Spleen (tissue), 11 donors: ENCODE data around the gene PRDM16. TPM values are rescaled to one million over a fixed set of nuclear protein-coding genes. Genes with fewer than 3 reads are reported as not detected.

ENCODE experiments used
- DNase-seq: peaks from one replicate; pipeline ENCODE4 v3.0.0-alpha.2; 2020
- H3K27ac ChIP-seq, 8 donors: fragments of 200-600 bp; sonication (generic) in 7 of 8; 1 replicate in 4 of 8; 2 replicates in 4 of 8; pipeline versions ENCODE4 v1.5.0 to v1.8.0; 2016 to 2021; ENCODE audit warnings: inconsistent platforms in 4 of 8, mild to moderate bottlenecking in 4 of 8, moderate library complexity in 1 of 8
- H3K27me3 ChIP-seq, 7 donors: fragments of 200-600 bp; sonication (generic) in 6 of 7; replicated peaks in 1 of 7; 1 replicate in 4 of 7; 2 replicates in 3 of 7; pipeline versions ENCODE4 v1.5.0 to v1.8.0; 2016 to 2021; ENCODE audit warnings: inconsistent platforms in 3 of 7, mild to moderate bottlenecking in 1 of 7
- H3K36me3 ChIP-seq, 6 donors: fragments of 200-600 bp; sonication (generic) in 5 of 6; 1 replicate in 4 of 6; 2 replicates in 2 of 6; pipeline versions ENCODE4 v1.5.0 to v1.8.0; 2016 to 2021; ENCODE audit warnings: inconsistent platforms in 2 of 6
- H3K4me1 ChIP-seq, 6 donors: fragments of 200-600 bp; sonication (generic) in 5 of 6; 1 replicate in 3 of 6; 2 replicates in 3 of 6; pipeline versions ENCODE4 v1.5.0 to v1.8.0; 2016 to 2021; ENCODE audit warnings: inconsistent platforms in 3 of 6
- H3K4me3 ChIP-seq, 8 donors: fragments of 200-600 bp; sonication (generic) in 7 of 8; 1 replicate in 4 of 8; 2 replicates in 4 of 8; pipeline versions ENCODE4 v1.5.0 to v1.8.0; 2016 to 2021; ENCODE audit warnings: inconsistent platforms in 4 of 8, mild to moderate bottlenecking in 4 of 8, moderate library complexity in 2 of 8
- H3K9me3 ChIP-seq, 8 donors: fragments of 200-600 bp; sonication (generic) in 7 of 8; 1 replicate in 4 of 8; 2 replicates in 4 of 8; pipeline versions ENCODE4 v1.5.0 to v1.8.0; 2016 to 2021; ENCODE audit warnings: inconsistent platforms in 4 of 8
- CTCF ChIP-seq, 11 experiments: fragments of 200-600 bp in 7 of 11; fragments of 450-650 bp in 4 of 11; sonication (generic) in 4 of 11; IDR thresholded peaks in 8 of 11; conservative IDR thresholded peaks in 3 of 11; 1 replicate in 7 of 11; 2 replicates in 4 of 11; pipeline versions ENCODE4 v1.4.0 to v1.8.0; 2016 to 2021; ENCODE audit warnings: antibody characterized with exemption in 11 of 11, inconsistent platforms in 4 of 11, mild to moderate bottlenecking in 1 of 11
- POLR2A ChIP-seq, 3 donors: fragments of 450-650 bp; IDR thresholded peaks; one replicate each; pipeline ENCODE4 v1.5.1; 2017; ENCODE audit warnings: antibody characterized with exemption in 3 of 3, mild to moderate bottlenecking in 1 of 3
- POLR2AphosphoS5 ChIP-seq, 3 donors: sonication (generic); formaldehyde crosslinking; IDR thresholded peaks; one replicate each; pipeline ENCODE4 v1.5.1; 2017; ENCODE audit warnings: antibody characterized with exemption in 3 of 3
- WGBS, 5 donors: extraction: QIAGEN DNeasy Blood & Tissue Kit in 3 of 5; methylation state at CpG; one replicate each; pipeline versions ENCODE4 v1.1.5 to v1.1.7; 2013 to 2018; 5-methylcytosine and 5-hydroxymethylcytosine counted together
- intact Hi-C: fragments of 100-400 bp; cut with DNase I; formaldehyde crosslinking; loops from one replicate; pipeline ENCODE4 v1.15.0; 2023; ENCODE audit warnings: low total_unique reads
- polyA plus RNA-seq, 3 donors: library from polyadenylated mRNA; stranded (reverse); fragments of 200-250 nt; gene quantifications; one replicate each; pipeline ENCODE4 v1.2.1, GENCODE V29; 2013
- total RNA-seq, 7 donors: library from RNA; depleted of rRNA in 3 of 7; stranded (reverse); fragments of >200 nt in 3 of 7; fragmentation: NEBNext Ultra II Directional in 4 of 7; extraction: Animal tissue kit (Norgen Biotek cat#: 25700) in 4 of 7; gene quantifications; one replicate each; pipeline versions ENCODE4 v1.1.0 to v1.2.1, GENCODE V29; 2016 to 2021
- donor health status: healthy with polysubstance abuse.
- donor health status: DM: no; HTN: no; CAD: no; lungs with moderate emphysema.
- donor health status: DM: no; HTN: no; CAD: no.
- donor health status: Bipolar disorder and iron deficiency.
- donor health status: healthy.
- donor health status: DM: no; HTN: no; CAD: no.
- donor health status: DM: yes; HTN: yes; CAD: no.

The PRDM16 gene
- total and polyA plus RNA-seq, 10 donors, result 0.43 to 3.2 (median 1.4) TPM

GRCh38 chr1:3469104-3469848 is 400.3 kb downstream of the PRDM16 start:
- Histone ChIP-seq H3K9me3 (no peaks in the 10 kb centered on the region), H3K4me1 (peaks cover 0 to 26% (median 8%) of the 10 kb centered on the region in 6 donors), H3K4me3 (no peak overlapping the region), H3K27ac (no peak overlapping the region), H3K36me3 (no peaks in the 10 kb centered on the region), H3K27me3 (peaks cover 0 to 27% (median 0%) of the 10 kb centered on the region in 7 donors)
- TF ChIP-seq POLR2A (IDR thresholded peaks at IDR 0.05), result no peak
- peak; percentile 65 for DNase-seq
- intact Hi-C loops, result no loop called here
- 89 to 94% (median 91%) methylated on average over 17 to 31 of the region's 31 CpGs for WGBS, 5 donors

DNA sequence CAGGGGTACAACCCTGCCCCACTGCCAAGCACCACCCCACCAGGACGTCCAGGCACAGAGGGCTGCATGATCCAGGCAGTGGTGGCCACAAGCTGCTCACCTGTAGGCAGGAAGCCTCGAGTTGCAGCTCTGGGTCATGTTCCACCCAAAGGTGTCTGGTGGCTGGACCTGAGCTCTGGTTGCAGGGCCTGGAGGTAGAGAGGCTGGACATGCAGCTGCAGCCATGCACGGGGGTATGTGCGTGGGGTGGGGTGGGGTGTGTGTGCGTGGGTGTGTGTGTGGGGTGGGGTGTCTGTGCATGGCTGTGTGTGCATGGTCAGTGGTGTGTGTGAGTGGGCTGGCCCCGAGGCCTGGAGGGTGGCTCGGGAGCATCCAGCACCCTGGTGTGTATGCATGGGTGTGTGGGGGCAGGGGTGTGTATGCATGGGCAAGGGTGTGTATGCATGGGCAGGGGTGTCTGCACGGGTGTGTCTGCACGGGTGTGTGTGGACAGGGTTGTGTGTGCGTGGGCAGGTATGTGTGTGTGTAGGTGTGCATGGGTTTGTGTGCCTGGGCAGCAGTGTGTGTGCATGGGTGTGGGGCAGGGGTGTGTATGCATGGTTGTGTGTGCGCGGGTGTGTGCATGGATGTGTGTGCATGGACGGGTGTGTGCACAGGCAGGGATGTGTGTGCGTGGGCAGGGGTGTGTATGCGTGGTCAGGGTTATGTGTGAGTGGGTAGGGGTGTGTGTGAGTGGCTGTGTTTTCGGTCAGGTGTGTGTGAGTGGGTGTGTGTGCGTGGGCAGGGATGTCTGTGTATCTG is 401.0 kb downstream of the PRDM16 start:
- DNase-seq, result peak; percentile 58
- Histone ChIP-seq H3K27me3 (peaks cover 0 to 31% (median 0%) of the 10 kb centered on the region in 7 donors), H3K9me3 (no peaks in the 10 kb centered on the region), H3K27ac (no peak overlapping the region), H3K4me1 (peaks cover 0 to 26% (median 8%) of the 10 kb centered on the region in 6 donors), H3K4me3 (no peak overlapping the region), H3K36me3 (no peaks in the 10 kb centered on the region)
- 84 to 95% (median 88%) methylated on average over 16 to 17 of the region's 17 CpGs for WGBS, 5 donors
- TF ChIP-seq POLR2A (IDR thresholded peaks at IDR 0.05) (no peak), CTCF (IDR thresholded peaks at IDR 0.05 in 8 of 11, conservative IDR thresholded peaks at IDR 0.05 in 3 of 11) (no peak), POLR2AphosphoS5 (IDR thresholded peaks at IDR 0.05) (no peak)
- intact Hi-C loops, result no loop called here

GRCh38 chr1:3470650-3471355 is 401.8 kb downstream of the PRDM16 start:
- WGBS, 5 donors, result 81 to 87% (median 84%) methylated on average over 18 to 22 of the region's 22 CpGs
- intact Hi-C loops, result no loop called here
- no peaks in the 10 kb centered on the region for H3K9me3 ChIP-seq
- TF ChIP-seq POLR2A (IDR thresholded peaks at IDR 0.05) (no peak), CTCF (IDR thresholded peaks at IDR 0.05 in 8 of 11, conservative IDR thresholded peaks at IDR 0.05 in 3 of 11) (no peak), POLR2AphosphoS5 (IDR thresholded peaks at IDR 0.05) (no peak)
- peaks cover 0 to 32% (median 0%) of the 10 kb centered on the region in 7 donors for H3K27me3 ChIP-seq
- peak overlapping the region in 4 of 8 donors; percentile 14 to 60 (median 42) for H3K27ac ChIP-seq
- H3K4me1 ChIP-seq, result peaks cover 0 to 26% (median 8%) of the 10 kb centered on the region in 6 donors
- no peaks in the 10 kb centered on the region for H3K36me3 ChIP-seq
- H3K4me3 ChIP-seq, result no peak overlapping the region
- peak; percentile 44 for DNase-seq

DNA sequence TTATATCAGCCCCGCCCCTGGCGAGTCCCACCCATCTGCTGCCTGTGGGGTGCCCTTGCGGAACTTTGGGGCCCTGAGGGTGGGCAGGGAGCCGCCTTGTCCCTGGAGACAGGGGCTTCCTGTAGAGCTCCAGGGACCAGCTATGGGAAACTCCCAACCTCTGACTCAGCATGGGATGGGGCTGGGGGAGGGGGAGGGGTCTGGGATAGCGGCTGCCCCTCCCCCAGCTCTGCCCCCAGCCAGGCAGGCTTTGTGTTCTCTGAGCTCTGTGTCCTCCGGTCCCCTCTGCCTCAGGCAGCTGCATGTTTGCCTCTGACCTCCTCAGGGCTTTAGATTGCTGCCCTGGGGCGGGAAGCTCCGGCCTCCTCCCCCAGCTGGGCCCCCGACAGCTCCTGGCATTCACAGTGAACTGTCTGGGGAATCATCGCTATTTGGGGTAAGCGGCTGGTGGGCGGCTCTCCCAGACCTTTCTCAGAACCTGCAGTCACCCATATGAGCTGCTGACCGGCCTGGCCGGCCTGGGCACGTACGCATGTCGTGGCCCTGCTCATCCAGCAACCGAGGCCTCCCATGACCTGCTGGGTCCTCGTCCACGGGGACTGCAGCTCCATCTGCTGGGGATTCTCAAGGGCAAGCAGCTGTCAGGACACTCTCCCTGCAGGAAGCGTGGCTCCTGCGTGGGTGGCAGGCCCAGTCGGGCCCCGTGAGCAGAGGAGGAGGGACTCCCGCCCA is 402.5 kb downstream of the PRDM16 start:
- Histone ChIP-seq H3K4me3 (no peak overlapping the region), H3K27me3 (peaks cover 0 to 39% (median 0%) of the 10 kb centered on the region in 7 donors), H3K36me3 (no peaks in the 10 kb centered on the region), H3K4me1 (peaks cover 0 to 26% (median 8%) of the 10 kb centered on the region in 6 donors), H3K27ac (peak overlapping the region in 5 of 8 donors; percentile 14 to 60 (median 38)), H3K9me3 (no peaks in the 10 kb centered on the region)
- 37 to 71% (median 58%) methylated on average over 9 to 25 of the region's 25 CpGs for WGBS, 5 donors
- peak; percentile 73 for DNase-seq
- intact Hi-C loops, result no loop called here
- TF ChIP-seq CTCF (IDR thresholded peaks at IDR 0.05 in 8 of 11, conservative IDR thresholded peaks at IDR 0.05 in 3 of 11) (peak in 6 of 11 experiments; percentile 15 to 47 (median 34)), POLR2A (IDR thresholded peaks at IDR 0.05) (no peak), POLR2AphosphoS5 (IDR thresholded peaks at IDR 0.05) (peak in 2 of 3 donors; percentile 44 to 68)
